Upper lobe of left lung (tissue), 4 donors: Measurements from ENCODE around the gene COL6A3.

ENCODE experiments used
- POLR2A ChIP-seq, 4 donors: fragments of 450-650 bp; IDR thresholded peaks; one replicate each; pipeline ENCODE4 v1.5.1; 2016 to 2017; ENCODE audit warnings: antibody characterized with exemption in 4 of 4, mild to moderate bottlenecking in 2 of 4
- POLR2AphosphoS5 ChIP-seq, 2 donors: sonication (generic); formaldehyde crosslinking; IDR thresholded peaks; one replicate each; pipeline ENCODE4 v1.5.1; 2017; ENCODE audit warnings: antibody characterized with exemption in 2 of 2
- TF ChIP-seq, protein P1 (sequence below), 6 experiments: fragments of 450-650 bp in 4 of 6; fragments of 200-600 bp in 2 of 6; sonication (generic) in 2 of 6; IDR thresholded peaks; one replicate each; pipeline ENCODE4 v1.5.1; 2016 to 2019; ENCODE audit warnings: antibody characterized with exemption in 6 of 6

DNA sequence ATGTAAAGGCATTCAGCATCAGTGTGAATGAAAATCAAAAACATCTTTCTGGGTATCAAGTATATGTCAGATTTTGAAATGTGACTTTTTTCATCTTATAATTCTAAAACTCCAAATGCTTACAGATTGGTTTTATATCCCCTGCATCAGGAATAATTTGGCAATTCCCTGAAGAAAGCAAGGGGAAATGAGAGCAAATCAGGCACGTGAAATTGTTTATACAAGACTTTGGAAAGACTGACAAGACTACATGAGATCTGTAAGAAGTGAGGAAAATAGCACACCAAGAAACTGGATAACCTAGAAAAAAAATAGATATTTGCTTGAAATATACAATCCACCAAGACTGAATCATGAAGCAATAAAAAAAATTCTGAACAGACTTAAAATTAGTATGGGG lies 13.8 kb downstream of the COL6A3 start:
- TF ChIP-seq, protein P1, sequence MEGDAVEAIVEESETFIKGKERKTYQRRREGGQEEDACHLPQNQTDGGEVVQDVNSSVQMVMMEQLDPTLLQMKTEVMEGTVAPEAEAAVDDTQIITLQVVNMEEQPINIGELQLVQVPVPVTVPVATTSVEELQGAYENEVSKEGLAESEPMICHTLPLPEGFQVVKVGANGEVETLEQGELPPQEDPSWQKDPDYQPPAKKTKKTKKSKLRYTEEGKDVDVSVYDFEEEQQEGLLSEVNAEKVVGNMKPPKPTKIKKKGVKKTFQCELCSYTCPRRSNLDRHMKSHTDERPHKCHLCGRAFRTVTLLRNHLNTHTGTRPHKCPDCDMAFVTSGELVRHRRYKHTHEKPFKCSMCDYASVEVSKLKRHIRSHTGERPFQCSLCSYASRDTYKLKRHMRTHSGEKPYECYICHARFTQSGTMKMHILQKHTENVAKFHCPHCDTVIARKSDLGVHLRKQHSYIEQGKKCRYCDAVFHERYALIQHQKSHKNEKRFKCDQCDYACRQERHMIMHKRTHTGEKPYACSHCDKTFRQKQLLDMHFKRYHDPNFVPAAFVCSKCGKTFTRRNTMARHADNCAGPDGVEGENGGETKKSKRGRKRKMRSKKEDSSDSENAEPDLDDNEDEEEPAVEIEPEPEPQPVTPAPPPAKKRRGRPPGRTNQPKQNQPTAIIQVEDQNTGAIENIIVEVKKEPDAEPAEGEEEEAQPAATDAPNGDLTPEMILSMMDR (IDR thresholded peaks at IDR 0.05): no peak
- TF ChIP-seq POLR2AphosphoS5 (IDR thresholded peaks at IDR 0.05) (no peak), POLR2A (IDR thresholded peaks at IDR 0.05) (no peak)
